Measurements from ENCODE around the gene RTBDN.
"Not testable (repeated sequence)": the region's sequence is repeated elsewhere in the genome, so short reads cannot be mapped to it uniquely, and the experiment has no call there.

RTBDN gene

GRCh38 chr19:12817188-12817587, 17.2 kb downstream of the RTBDN start:
- not testable (repeated sequence) for H3K36me3 ChIP-seq (ENCODE audit: insufficient read depth, low read length); H3K9ac ChIP-seq (ENCODE audit: low read depth, low read length); H3K4me1 ChIP-seq (ENCODE audit: insufficient read depth, low read length); H3K9me3 ChIP-seq (ENCODE audit: control insufficient read depth, insufficient read depth, low read length)

- Histone ChIP-seq H3K9me3 (ENCODE audit: control insufficient read depth, insufficient read depth, low read length) (no peaks in the 10 kb centered on the region), H3K36me3 (ENCODE audit: insufficient read depth, low read length) (peaks cover 1% of the 10 kb centered on the region; the same call in 1 of the 2 replicates), H3K4me1 (ENCODE audit: insufficient read depth, low read length) (no peaks in the 10 kb centered on the region), H3K9ac (ENCODE audit: low read depth, low read length) (no peak overlapping the region)
These were observed 19.3 kb downstream of the RTBDN start for GRCh38 chr19:12815088-12815487.

GRCh38 chr19:12806242-12807081, 27.9 kb downstream of the RTBDN start, which contains the start of gene RNASEH2A:
Gene RNASEH2A, plus strand, starts transcription at chr19:12806584. Its CDS starts 90 bp downstream, at chr19:12806674.
- Histone ChIP-seq H3K36me3 (ENCODE audit: insufficient read depth, low read length) (peaks cover 10% of the 10 kb centered on the region), H3K9ac (ENCODE audit: low read depth, low read length) (peak within 1 kb of the TSS; percentile 64), H3K4me1 (ENCODE audit: insufficient read depth, low read length) (no peaks in the 10 kb centered on the region), H3K9me3 (ENCODE audit: control insufficient read depth, insufficient read depth, low read length) (no peaks in the 10 kb centered on the region)

- Histone ChIP-seq H3K36me3 (ENCODE audit: insufficient read depth, low read length) (peaks cover 3% of the 10 kb centered on the region; the same call in 1 of the 2 replicates), H3K9me3 (ENCODE audit: control insufficient read depth, insufficient read depth, low read length) (no peaks in the 10 kb centered on the region), H3K9ac (ENCODE audit: low read depth, low read length) (no peak overlapping the region), H3K4me1 (ENCODE audit: insufficient read depth, low read length) (no peaks in the 10 kb centered on the region)
These were observed 30.3 kb downstream of the RTBDN start for GRCh38 chr19:12804051-12804450.

- Histone ChIP-seq H3K36me3 (ENCODE audit: insufficient read depth, low read length) (no peaks in the 10 kb centered on the region), H3K9ac (ENCODE audit: low read depth, low read length) (peak overlapping the region; percentile 88; the same call in 1 of the 2 replicates), H3K9me3 (ENCODE audit: control insufficient read depth, insufficient read depth, low read length) (no peaks in the 10 kb centered on the region), H3K4me1 (ENCODE audit: insufficient read depth, low read length) (no peaks in the 10 kb centered on the region)
These were observed 31.9 kb downstream of the RTBDN start for GRCh38 chr19:12802267-12803106.

- Histone ChIP-seq H3K9me3 (ENCODE audit: control insufficient read depth, insufficient read depth, low read length) (no peaks in the 10 kb centered on the region), H3K36me3 (ENCODE audit: insufficient read depth, low read length) (no peaks in the 10 kb centered on the region), H3K9ac (ENCODE audit: low read depth, low read length) (peak within 1 kb of the TSS; percentile 88), H3K4me1 (ENCODE audit: insufficient read depth, low read length) (no peaks in the 10 kb centered on the region)
These were observed 32.7 kb downstream of the RTBDN start, which contains the start of the genes PRDX2 and THSD8 for GRCh38 chr19:12801466-12802266. Gene PRDX2, minus strand, starts transcription at chr19:12801800. Its CDS starts 539 bp downstream, at chr19:12801261. Gene THSD8, plus strand, starts transcription at chr19:12802069. Its CDS starts 3 bp downstream, at chr19:12802072.

GRCh38 chr19:12800923-12801465, 33.4 kb downstream of the RTBDN start:
- H3K9ac ChIP-seq (ENCODE audit: low read depth, low read length), result peak overlapping the region; percentile 88
- no peaks in the 10 kb centered on the region for H3K36me3 ChIP-seq (ENCODE audit: insufficient read depth, low read length)
- H3K9me3 ChIP-seq (ENCODE audit: control insufficient read depth, insufficient read depth, low read length), result no peaks in the 10 kb centered on the region
- peaks cover 4% of the 10 kb centered on the region; the same call in 1 of the 2 replicates for H3K4me1 ChIP-seq (ENCODE audit: insufficient read depth, low read length)

GRCh38 chr19:12800466-12800770, 34.0 kb downstream of the RTBDN start:
- H3K4me1 ChIP-seq (ENCODE audit: insufficient read depth, low read length), result peaks cover 7% of the 10 kb centered on the region; the same call in 1 of the 2 replicates
- H3K36me3 ChIP-seq (ENCODE audit: insufficient read depth, low read length), result no peaks in the 10 kb centered on the region
- 0 out of 2 replicates have a peak overlapping the region, but pooled peaks have one; percentile 88 for H3K9ac ChIP-seq (ENCODE audit: low read depth, low read length)
- no peaks in the 10 kb centered on the region for H3K9me3 ChIP-seq (ENCODE audit: control insufficient read depth, insufficient read depth, low read length)

- Histone ChIP-seq H3K9me3 (ENCODE audit: control insufficient read depth, insufficient read depth, low read length) (no peaks in the 10 kb centered on the region), H3K9ac (ENCODE audit: low read depth, low read length) (no peak overlapping the region), H3K4me1 (ENCODE audit: insufficient read depth, low read length) (peaks cover 7% of the 10 kb centered on the region; the same call in 1 of the 2 replicates), H3K36me3 (ENCODE audit: insufficient read depth, low read length) (no peaks in the 10 kb centered on the region)
These were observed 34.5 kb downstream of the RTBDN start for GRCh38 chr19:12799742-12800465.

- not testable (repeated sequence) for H3K9ac ChIP-seq (ENCODE audit: low read depth, low read length); H3K4me1 ChIP-seq (ENCODE audit: insufficient read depth, low read length); H3K9me3 ChIP-seq (ENCODE audit: control insufficient read depth, insufficient read depth, low read length); H3K36me3 ChIP-seq (ENCODE audit: insufficient read depth, low read length)
These were observed 36.8 kb downstream of the RTBDN start for GRCh38 chr19:12797607-12798006.

GRCh38 chr19:12797141-12797587, 37.2 kb downstream of the RTBDN start:
- Histone ChIP-seq H3K9ac (ENCODE audit: low read depth, low read length) (no peak overlapping the region), H3K9me3 (ENCODE audit: control insufficient read depth, insufficient read depth, low read length) (no peaks in the 10 kb centered on the region), H3K36me3 (ENCODE audit: insufficient read depth, low read length) (no peaks in the 10 kb centered on the region), H3K4me1 (ENCODE audit: insufficient read depth, low read length) (peaks cover 7% of the 10 kb centered on the region; the same call in 1 of the 2 replicates)

GRCh38 chr19:12796146-12797071, 38.0 kb downstream of the RTBDN start:
- H3K4me1 ChIP-seq (ENCODE audit: insufficient read depth, low read length), result peaks cover 7% of the 10 kb centered on the region; the same call in 1 of the 2 replicates
- no peak overlapping the region for H3K9ac ChIP-seq (ENCODE audit: low read depth, low read length)
- no peaks in the 10 kb centered on the region for H3K9me3 ChIP-seq (ENCODE audit: control insufficient read depth, insufficient read depth, low read length)
- H3K36me3 ChIP-seq (ENCODE audit: insufficient read depth, low read length), result no peaks in the 10 kb centered on the region

All from ES-I3 (cell line).